ENCODE data around the gene MEAK7.

MEAK7 gene

GRCh38 chr16:84467709-84468108 is 36.8 kb downstream of the MEAK7 start:
- Histone ChIP-seq H3K27me3 (ENCODE audit: insufficient read depth, low read length) (no peaks in the 10 kb centered on the region), H3K4me3 (ENCODE audit: low read length) (no peak overlapping the region), H3K36me3 (ENCODE audit: insufficient read depth, low read depth, low read length) (0 out of 2 replicates have a peak, but pooled peaks cover 17% of the 10 kb centered on the region), H3K27ac (ENCODE audit: low read length) (no peak overlapping the region), H3K9ac (ENCODE audit: low read depth, low read length) (no peak overlapping the region), H3K4me1 (ENCODE audit: insufficient read depth, low read length) (no peaks in the 10 kb centered on the region), H3K9me3 (ENCODE audit: insufficient read depth, low read depth, low read length) (peaks cover 18% of the 10 kb centered on the region; the same call in 1 of the 2 replicates)

GRCh38 chr16:84467256-84467655 is 37.2 kb downstream of the MEAK7 start:
- Histone ChIP-seq H3K9me3 (ENCODE audit: insufficient read depth, low read depth, low read length) (peaks cover 18% of the 10 kb centered on the region; the same call in 1 of the 2 replicates), H3K9ac (ENCODE audit: low read depth, low read length) (no peak overlapping the region), H3K36me3 (ENCODE audit: insufficient read depth, low read depth, low read length) (0 out of 2 replicates have a peak, but pooled peaks cover 17% of the 10 kb centered on the region), H3K27me3 (ENCODE audit: insufficient read depth, low read length) (no peaks in the 10 kb centered on the region), H3K4me3 (ENCODE audit: low read length) (no peak overlapping the region), H3K4me1 (ENCODE audit: insufficient read depth, low read length) (no peaks in the 10 kb centered on the region), H3K27ac (ENCODE audit: low read length) (no peak overlapping the region)

GRCh38 chr16:84466692-84467091 is 37.8 kb downstream of the MEAK7 start:
- Histone ChIP-seq H3K4me1 (ENCODE audit: insufficient read depth, low read length) (no peaks in the 10 kb centered on the region), H3K36me3 (ENCODE audit: insufficient read depth, low read depth, low read length) (0 out of 2 replicates have a peak, but pooled peaks cover 17% of the 10 kb centered on the region), H3K9ac (ENCODE audit: low read depth, low read length) (no peak overlapping the region), H3K27me3 (ENCODE audit: insufficient read depth, low read length) (no peaks in the 10 kb centered on the region), H3K27ac (ENCODE audit: low read length) (no peak overlapping the region), H3K9me3 (ENCODE audit: insufficient read depth, low read depth, low read length) (peaks cover 18% of the 10 kb centered on the region; the same call in 1 of the 2 replicates), H3K4me3 (ENCODE audit: low read length) (no peak overlapping the region)

- Histone ChIP-seq H3K9me3 (ENCODE audit: insufficient read depth, low read depth, low read length) (peaks cover 18% of the 10 kb centered on the region; the same call in 1 of the 2 replicates), H3K9ac (ENCODE audit: low read depth, low read length) (no peak overlapping the region), H3K4me1 (ENCODE audit: insufficient read depth, low read length) (no peaks in the 10 kb centered on the region), H3K27me3 (ENCODE audit: insufficient read depth, low read length) (no peaks in the 10 kb centered on the region), H3K36me3 (ENCODE audit: insufficient read depth, low read depth, low read length) (0 out of 2 replicates have a peak, but pooled peaks cover 17% of the 10 kb centered on the region), H3K4me3 (ENCODE audit: low read length) (no peak overlapping the region), H3K27ac (ENCODE audit: low read length) (no peak overlapping the region)
Observed at GRCh38 chr16:84465154-84465553, 39.3 kb downstream of the MEAK7 start.

GRCh38 chr16:84464116-84464515 is 40.3 kb downstream of the MEAK7 start:
- Histone ChIP-seq H3K9me3 (ENCODE audit: insufficient read depth, low read depth, low read length) (peaks cover 18% of the 10 kb centered on the region; the same call in 1 of the 2 replicates), H3K4me1 (ENCODE audit: insufficient read depth, low read length) (no peaks in the 10 kb centered on the region), H3K27ac (ENCODE audit: low read length) (no peak overlapping the region), H3K9ac (ENCODE audit: low read depth, low read length) (no peak overlapping the region), H3K27me3 (ENCODE audit: insufficient read depth, low read length) (no peaks in the 10 kb centered on the region), H3K4me3 (ENCODE audit: low read length) (no peak overlapping the region), H3K36me3 (ENCODE audit: insufficient read depth, low read depth, low read length) (0 out of 2 replicates have a peak, but pooled peaks cover 17% of the 10 kb centered on the region)

GRCh38 chr16:84463221-84463620 is 41.2 kb downstream of the MEAK7 start:
- Histone ChIP-seq H3K27me3 (ENCODE audit: insufficient read depth, low read length) (no peaks in the 10 kb centered on the region), H3K36me3 (ENCODE audit: insufficient read depth, low read depth, low read length) (0 out of 2 replicates have a peak, but pooled peaks cover 17% of the 10 kb centered on the region), H3K27ac (ENCODE audit: low read length) (no peak overlapping the region), H3K9ac (ENCODE audit: low read depth, low read length) (no peak overlapping the region), H3K4me3 (ENCODE audit: low read length) (no peak overlapping the region), H3K4me1 (ENCODE audit: insufficient read depth, low read length) (no peaks in the 10 kb centered on the region), H3K9me3 (ENCODE audit: insufficient read depth, low read depth, low read length) (peaks cover 18% of the 10 kb centered on the region; the same call in 1 of the 2 replicates)

- Histone ChIP-seq H3K27me3 (ENCODE audit: insufficient read depth, low read length) (no peaks in the 10 kb centered on the region), H3K4me1 (ENCODE audit: insufficient read depth, low read length) (no peaks in the 10 kb centered on the region), H3K4me3 (ENCODE audit: low read length) (no peak overlapping the region), H3K9ac (ENCODE audit: low read depth, low read length) (no peak overlapping the region; the same call in 1 of the 2 replicates), H3K36me3 (ENCODE audit: insufficient read depth, low read depth, low read length) (0 out of 2 replicates have a peak, but pooled peaks cover 12% of the 10 kb centered on the region), H3K27ac (ENCODE audit: low read length) (no peak overlapping the region), H3K9me3 (ENCODE audit: insufficient read depth, low read depth, low read length) (peaks cover 12% of the 10 kb centered on the region; the same call in 1 of the 2 replicates)
Observed at GRCh38 chr16:84462296-84463210, 41.9 kb downstream of the MEAK7 start.

GRCh38 chr16:84461413-84462295 is 42.8 kb downstream of the MEAK7 start:
- Histone ChIP-seq H3K4me3 (ENCODE audit: low read length) (no peak overlapping the region), H3K27ac (ENCODE audit: low read length) (no peak overlapping the region), H3K27me3 (ENCODE audit: insufficient read depth, low read length) (no peaks in the 10 kb centered on the region), H3K9me3 (ENCODE audit: insufficient read depth, low read depth, low read length) (peaks cover 3% of the 10 kb centered on the region; the same call in 1 of the 2 replicates), H3K4me1 (ENCODE audit: insufficient read depth, low read length) (no peaks in the 10 kb centered on the region), H3K9ac (ENCODE audit: low read depth, low read length) (no peak overlapping the region), H3K36me3 (ENCODE audit: insufficient read depth, low read depth, low read length) (0 out of 2 replicates have a peak, but pooled peaks cover 3% of the 10 kb centered on the region)

- H3K4me3 ChIP-seq (ENCODE audit: low read length) = no peak overlapping the region
- H3K27me3 ChIP-seq (ENCODE audit: insufficient read depth, low read length) = no peaks in the 10 kb centered on the region
- no peaks in the 10 kb centered on the region for H3K36me3 ChIP-seq (ENCODE audit: insufficient read depth, low read depth, low read length)
- no peak overlapping the region for H3K9ac ChIP-seq (ENCODE audit: low read depth, low read length)
- H3K4me1 ChIP-seq (ENCODE audit: insufficient read depth, low read length) = no peaks in the 10 kb centered on the region
- no peaks in the 10 kb centered on the region for H3K9me3 ChIP-seq (ENCODE audit: insufficient read depth, low read depth, low read length)
- H3K27ac ChIP-seq (ENCODE audit: low read length) = no peak overlapping the region
Observed at GRCh38 chr16:84461029-84461412, 43.4 kb downstream of the MEAK7 start.

- Histone ChIP-seq H3K27me3 (ENCODE audit: insufficient read depth, low read length) (no peaks in the 10 kb centered on the region), H3K9ac (ENCODE audit: low read depth, low read length) (no peak overlapping the region), H3K36me3 (ENCODE audit: insufficient read depth, low read depth, low read length) (no peaks in the 10 kb centered on the region), H3K9me3 (ENCODE audit: insufficient read depth, low read depth, low read length) (no peaks in the 10 kb centered on the region), H3K4me3 (ENCODE audit: low read length) (no peak overlapping the region), H3K27ac (ENCODE audit: low read length) (no peak overlapping the region), H3K4me1 (ENCODE audit: insufficient read depth, low read length) (no peaks in the 10 kb centered on the region)
Observed at GRCh38 chr16:84460406-84461028, 43.9 kb downstream of the MEAK7 start.

GRCh38 chr16:84459941-84460405 is 44.5 kb downstream of the MEAK7 start:
- H3K27me3 ChIP-seq (ENCODE audit: insufficient read depth, low read length) = no peaks in the 10 kb centered on the region
- no peaks in the 10 kb centered on the region for H3K36me3 ChIP-seq (ENCODE audit: insufficient read depth, low read depth, low read length)
- no peaks in the 10 kb centered on the region for H3K4me1 ChIP-seq (ENCODE audit: insufficient read depth, low read length)
- H3K9ac ChIP-seq (ENCODE audit: low read depth, low read length) = no peak overlapping the region
- H3K27ac ChIP-seq (ENCODE audit: low read length) = no peak overlapping the region
- H3K9me3 ChIP-seq (ENCODE audit: insufficient read depth, low read depth, low read length) = no peaks in the 10 kb centered on the region
- H3K4me3 ChIP-seq (ENCODE audit: low read length) = no peak overlapping the region
